ENCODE measurements around the gene ALDH1L2. TPM values are rescaled to one million over a fixed set of nuclear protein-coding genes. Genes with fewer than 3 reads are reported as not detected.

The ALDH1L2 gene
- polyA plus RNA-seq, 1 donor (not counting 4 experiments of a cell fraction or from before 2014, with no cell fraction given), result 1.8 TPM

DNA sequence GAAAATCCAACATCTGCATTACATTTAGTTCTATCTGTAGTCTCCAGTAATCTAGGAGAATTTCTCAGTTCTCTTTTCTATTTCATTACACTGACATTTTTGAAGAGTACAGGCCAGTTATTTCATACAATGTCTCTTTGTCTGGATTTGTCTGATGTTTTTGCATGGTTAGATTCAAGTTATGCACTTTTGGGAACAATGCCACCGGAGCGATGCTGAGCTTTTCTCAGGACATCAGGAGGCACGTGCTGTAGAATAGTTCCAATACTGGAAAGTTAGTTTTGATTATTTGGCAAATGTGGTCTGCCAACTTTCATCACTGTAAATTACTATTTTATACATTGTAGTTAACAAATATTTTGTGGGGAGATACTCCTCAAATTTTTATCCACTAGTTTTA is 43.1 kb downstream of the ALDH1L2 start:
- H4K20me1 ChIP-seq (ENCODE audit: control insufficient read depth, extremely low read depth, insufficient read depth, low read length), result no peaks in the 10 kb centered on the region
- DNase-seq (ENCODE audit: low read depth, low spot score) (no peak), FAIRE-seq (no peak)
- H3K79me2 ChIP-seq (ENCODE audit: control insufficient read depth, insufficient read depth, low read length), result no peaks in the 10 kb centered on the region
- H3K4me2 ChIP-seq (ENCODE audit: control insufficient read depth, extremely low read depth, insufficient read depth, low read depth, low read length), result no peak overlapping the region
- no peak for TF ChIP-seq EZH2 (IDR thresholded peaks at IDR 0.05; ENCODE audit: low read length)
- TF ChIP-seq, protein P1, sequence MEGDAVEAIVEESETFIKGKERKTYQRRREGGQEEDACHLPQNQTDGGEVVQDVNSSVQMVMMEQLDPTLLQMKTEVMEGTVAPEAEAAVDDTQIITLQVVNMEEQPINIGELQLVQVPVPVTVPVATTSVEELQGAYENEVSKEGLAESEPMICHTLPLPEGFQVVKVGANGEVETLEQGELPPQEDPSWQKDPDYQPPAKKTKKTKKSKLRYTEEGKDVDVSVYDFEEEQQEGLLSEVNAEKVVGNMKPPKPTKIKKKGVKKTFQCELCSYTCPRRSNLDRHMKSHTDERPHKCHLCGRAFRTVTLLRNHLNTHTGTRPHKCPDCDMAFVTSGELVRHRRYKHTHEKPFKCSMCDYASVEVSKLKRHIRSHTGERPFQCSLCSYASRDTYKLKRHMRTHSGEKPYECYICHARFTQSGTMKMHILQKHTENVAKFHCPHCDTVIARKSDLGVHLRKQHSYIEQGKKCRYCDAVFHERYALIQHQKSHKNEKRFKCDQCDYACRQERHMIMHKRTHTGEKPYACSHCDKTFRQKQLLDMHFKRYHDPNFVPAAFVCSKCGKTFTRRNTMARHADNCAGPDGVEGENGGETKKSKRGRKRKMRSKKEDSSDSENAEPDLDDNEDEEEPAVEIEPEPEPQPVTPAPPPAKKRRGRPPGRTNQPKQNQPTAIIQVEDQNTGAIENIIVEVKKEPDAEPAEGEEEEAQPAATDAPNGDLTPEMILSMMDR (optimal IDR thresholded peaks at IDR 0.05 in 1 of 3, IDR thresholded peaks at IDR 0.05 in 1 of 3, conservative IDR thresholded peaks at IDR 0.05 in 1 of 3; ENCODE audit: extremely low read depth in 1 of 3, insufficient read depth in 2 of 3, low read length in 3 of 3), result no peak
- peaks cover 8% of the 10 kb centered on the region for H3K4me1 ChIP-seq (ENCODE audit: control insufficient read depth, extremely low read depth, insufficient read depth, low read length)
- H3K9ac ChIP-seq (ENCODE audit: control insufficient read depth, extremely low read depth, insufficient read depth, low read length), result no peak overlapping the region
- dilution Hi-C loops (cut with MboI; ENCODE audit: extremely low pct_ligation_motif_present, low sequenced_read_pairs), result no loop called here
- H2AFZ ChIP-seq (ENCODE audit: control insufficient read depth, low read length), result no peak overlapping the region
- H3K9me1 ChIP-seq (ENCODE audit: control insufficient read depth, extremely low read depth, insufficient read depth, low read length), result no peaks in the 10 kb centered on the region
- no peaks in the 10 kb centered on the region for H3K27me3 ChIP-seq (ENCODE audit: control insufficient read depth, extremely low read depth, insufficient read depth, low read length)
- no peaks in the 10 kb centered on the region for H3K9me3 ChIP-seq (ENCODE audit: control insufficient read depth, low read depth, low read length)
- H3K36me3 ChIP-seq (ENCODE audit: control insufficient read depth in 2 of 2, extremely low read depth in 1 of 2, insufficient read depth in 2 of 2, low read length in 2 of 2), result no peaks in the 10 kb centered on the region
- no peak overlapping the region for H3K4me3 ChIP-seq (ENCODE audit: control insufficient read depth in 2 of 3, extremely low read depth in 1 of 3, insufficient read depth in 2 of 3, low read depth in 1 of 3, low read length in 3 of 3)
- no peak overlapping the region for H3K27ac ChIP-seq (ENCODE audit: control insufficient read depth, insufficient read depth, low read length)

DNA sequence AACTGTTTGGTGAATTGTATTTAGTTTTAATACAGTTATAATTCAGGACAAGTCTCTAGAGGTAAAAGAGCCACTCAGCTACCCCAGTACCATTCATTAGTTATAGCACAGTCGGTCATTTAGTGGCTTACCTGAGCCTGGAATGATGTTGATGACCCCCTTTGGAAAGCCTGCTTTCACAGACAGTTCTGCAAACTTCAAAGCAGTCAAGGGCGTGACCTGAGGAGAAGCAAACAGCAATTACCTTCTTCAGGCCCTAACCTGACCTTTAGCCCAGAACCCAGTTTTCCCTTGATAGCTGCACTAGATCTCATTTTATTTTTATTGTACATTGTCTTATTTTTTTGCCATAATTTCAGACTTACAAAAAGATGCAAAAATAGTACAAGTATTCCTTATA is 43.8 kb downstream of the ALDH1L2 start:
- no peak for FAIRE-seq

More for the DNA sequence above, 43.8 kb downstream of the ALDH1L2 start:
- Histone ChIP-seq H3K4me2 (ENCODE audit: control insufficient read depth, extremely low read depth, insufficient read depth, low read depth, low read length) (no peak overlapping the region), H3K4me1 (ENCODE audit: control insufficient read depth, extremely low read depth, insufficient read depth, low read length) (peaks cover 8% of the 10 kb centered on the region), H3K4me3 (ENCODE audit: control insufficient read depth in 2 of 3, extremely low read depth in 1 of 3, insufficient read depth in 2 of 3, low read depth in 1 of 3, low read length in 3 of 3) (no peak overlapping the region), H3K36me3 (ENCODE audit: control insufficient read depth in 2 of 2, extremely low read depth in 1 of 2, insufficient read depth in 2 of 2, low read length in 2 of 2) (no peaks in the 10 kb centered on the region), H3K9me3 (ENCODE audit: control insufficient read depth, low read depth, low read length) (no peaks in the 10 kb centered on the region), H3K79me2 (ENCODE audit: control insufficient read depth, insufficient read depth, low read length) (no peaks in the 10 kb centered on the region), H3K9me1 (ENCODE audit: control insufficient read depth, extremely low read depth, insufficient read depth, low read length) (no peaks in the 10 kb centered on the region), H3K27ac (ENCODE audit: control insufficient read depth, insufficient read depth, low read length) (no peak overlapping the region), H2AFZ (ENCODE audit: control insufficient read depth, low read length) (no peak overlapping the region), H3K27me3 (ENCODE audit: control insufficient read depth, extremely low read depth, insufficient read depth, low read length) (no peaks in the 10 kb centered on the region), H3K9ac (ENCODE audit: control insufficient read depth, extremely low read depth, insufficient read depth, low read length) (no peak overlapping the region), H4K20me1 (ENCODE audit: control insufficient read depth, extremely low read depth, insufficient read depth, low read length) (no peaks in the 10 kb centered on the region)
- no peak for TF ChIP-seq EZH2 (IDR thresholded peaks at IDR 0.05; ENCODE audit: low read length)
- TF ChIP-seq, protein P1 (optimal IDR thresholded peaks at IDR 0.05 in 1 of 3, IDR thresholded peaks at IDR 0.05 in 1 of 3, conservative IDR thresholded peaks at IDR 0.05 in 1 of 3; ENCODE audit: extremely low read depth in 1 of 3, insufficient read depth in 2 of 3, low read length in 3 of 3), result no peak
- dilution Hi-C loops (cut with MboI; ENCODE audit: extremely low pct_ligation_motif_present, low sequenced_read_pairs), result no loop called here
- no peak for DNase-seq (ENCODE audit: low read depth, low spot score)
